GM12872 (cell line): ENCODE data around the gene RRH.

Source experiments
- TF ChIP-seq, protein P1 (sequence below): IDR thresholded peaks from 3 replicates; pipeline ENCODE4 v1.5.1; 2011; ENCODE audit warnings: low read depth, mild to moderate bottlenecking, low read length, moderate library complexity; ENCODE audit not compliant: insufficient read depth

The RRH gene

GRCh38 chr4:109879636-109880314 is 52.0 kb downstream of the RRH start:
- TF ChIP-seq, protein P1, sequence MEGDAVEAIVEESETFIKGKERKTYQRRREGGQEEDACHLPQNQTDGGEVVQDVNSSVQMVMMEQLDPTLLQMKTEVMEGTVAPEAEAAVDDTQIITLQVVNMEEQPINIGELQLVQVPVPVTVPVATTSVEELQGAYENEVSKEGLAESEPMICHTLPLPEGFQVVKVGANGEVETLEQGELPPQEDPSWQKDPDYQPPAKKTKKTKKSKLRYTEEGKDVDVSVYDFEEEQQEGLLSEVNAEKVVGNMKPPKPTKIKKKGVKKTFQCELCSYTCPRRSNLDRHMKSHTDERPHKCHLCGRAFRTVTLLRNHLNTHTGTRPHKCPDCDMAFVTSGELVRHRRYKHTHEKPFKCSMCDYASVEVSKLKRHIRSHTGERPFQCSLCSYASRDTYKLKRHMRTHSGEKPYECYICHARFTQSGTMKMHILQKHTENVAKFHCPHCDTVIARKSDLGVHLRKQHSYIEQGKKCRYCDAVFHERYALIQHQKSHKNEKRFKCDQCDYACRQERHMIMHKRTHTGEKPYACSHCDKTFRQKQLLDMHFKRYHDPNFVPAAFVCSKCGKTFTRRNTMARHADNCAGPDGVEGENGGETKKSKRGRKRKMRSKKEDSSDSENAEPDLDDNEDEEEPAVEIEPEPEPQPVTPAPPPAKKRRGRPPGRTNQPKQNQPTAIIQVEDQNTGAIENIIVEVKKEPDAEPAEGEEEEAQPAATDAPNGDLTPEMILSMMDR = no peak

DNA sequence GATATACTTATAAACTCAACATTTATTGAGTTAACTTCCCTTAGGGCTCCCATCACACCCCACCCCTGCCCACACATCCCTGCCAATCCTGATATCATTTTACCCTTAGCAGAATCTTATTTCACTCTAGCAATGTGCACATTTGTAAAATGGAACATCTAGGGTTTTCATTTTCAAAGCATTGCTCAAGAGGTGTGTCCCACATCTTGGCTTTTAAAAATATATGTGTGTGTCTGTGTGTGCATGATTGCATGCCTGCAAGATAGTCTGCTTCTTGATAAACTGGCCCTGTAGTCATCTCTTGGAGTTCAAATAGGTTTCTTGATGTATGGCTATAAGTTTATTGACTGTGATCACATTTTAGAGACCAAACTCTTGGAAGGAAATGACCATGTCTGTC is 58.5 kb downstream of the RRH start:
- TF ChIP-seq, protein P1 = no peak

DNA sequence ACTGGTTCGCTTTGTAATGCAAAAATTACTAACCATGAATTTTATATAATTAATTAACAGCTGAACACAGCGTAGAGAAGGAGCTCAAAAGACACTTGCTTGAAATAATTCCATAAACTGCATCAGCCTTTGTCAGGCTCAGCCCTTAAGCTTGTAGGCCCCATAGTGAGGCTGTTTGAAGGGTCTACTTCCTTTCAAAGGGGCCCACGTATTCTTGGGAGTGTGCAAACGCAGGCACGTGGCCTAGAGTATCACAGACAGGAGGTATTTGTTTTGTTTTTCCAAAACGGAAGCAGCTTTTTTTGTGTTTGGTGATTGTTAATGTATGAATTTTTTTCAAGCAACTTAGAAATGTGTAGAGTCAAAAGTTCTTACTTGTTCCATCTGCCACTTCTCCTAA is 59.3 kb downstream of the RRH start:
- TF ChIP-seq, protein P1 = no peak

GRCh38 chr4:109890076-109890475 is 62.3 kb downstream of the RRH start:
- TF ChIP-seq, protein P1 = no peak
